WTC11 (cell line): Measurements from ENCODE around the gene ENTPD6. TPM values are rescaled to one million over a fixed set of nuclear protein-coding genes. Genes with fewer than 3 reads are reported as not detected.

Experiments
- ATAC-seq: fragments of 200-7000 bp; cut with Tn5 transposase; 2 replicates; pipeline ENCODE4 v1.10.0; 2021; ENCODE audit warnings: mild to moderate bottlenecking, moderate library complexity
- CTCF ChIA-PET: fragments of 300-600 bp; sonication (Branson Sonifier 250); formaldehyde crosslinking; loops from one replicate; lab custom pipeline; 2021; ENCODE audit warnings: antibody characterized with exemption; lab: Charles Lee
- POLR2A ChIA-PET: fragments of 350-600 bp; sonication (Branson Sonifier 250); formaldehyde crosslinking; loops from one replicate; lab custom pipeline; 2021; ENCODE audit warnings: antibody characterized with exemption; lab: Charles Lee
- DNase-seq: peaks from one replicate; pipeline ENCODE4 v3.0.0; 2021; ENCODE audit warnings: low spot score
- H3K27ac Mint-ChIP-seq: 2 replicates; pipeline ENCODE4 v1.8.0; 2021; ENCODE audit warnings: mixed read lengths
- H3K27me3 Mint-ChIP-seq: 2 replicates; pipeline ENCODE4 v1.8.0; 2021; ENCODE audit warnings: low read depth, mild to moderate bottlenecking, moderate library complexity, mixed read lengths
- H3K36me3 Mint-ChIP-seq: 2 replicates; pipeline ENCODE4 v1.8.0; 2021; ENCODE audit warnings: mixed read lengths
- H3K4me1 Mint-ChIP-seq: 2 replicates; pipeline ENCODE4 v1.8.0; 2022; ENCODE audit warnings: mixed read lengths
- H3K4me3 Mint-ChIP-seq: 2 replicates; pipeline ENCODE4 v1.8.0; 2021; ENCODE audit warnings: mild to moderate bottlenecking, moderate library complexity, mixed read lengths
- H3K9me3 Mint-ChIP-seq: 2 replicates; pipeline ENCODE4 v1.8.0; 2021; ENCODE audit warnings: mixed read lengths
- CREM ChIP-seq: sonication (generic); formaldehyde crosslinking; IDR thresholded peaks from 2 replicates; pipeline ENCODE4 v1.8.1; 2022; ENCODE audit warnings: mild to moderate bottlenecking, missing genetic modification reagents, moderate library complexity
- EMX1 ChIP-seq: fragments of 250-450 bp; sonication (Bioruptor Pico); IDR thresholded peaks from 2 replicates; pipeline ENCODE4 v1.8.0; 2021; ENCODE audit warnings: mild to moderate bottlenecking
- ESRRA ChIP-seq: sonication (generic); formaldehyde crosslinking; IDR thresholded peaks from 2 replicates; pipeline ENCODE4 v1.8.1; 2022; ENCODE audit warnings: mild to moderate bottlenecking, missing genetic modification reagents, borderline replicate concordance
- FOXP1 ChIP-seq: sonication (generic); formaldehyde crosslinking; IDR thresholded peaks from 2 replicates; pipeline ENCODE4 v1.8.0; 2022; ENCODE audit warnings: missing genetic modification reagents, mild to moderate bottlenecking, moderate library complexity, borderline replicate concordance
- GABPB1 ChIP-seq: sonication (generic); formaldehyde crosslinking; IDR thresholded peaks from 2 replicates; pipeline ENCODE4 v1.8.1; 2023; ENCODE audit warnings: mild to moderate bottlenecking, missing genetic modification reagents
- GRHL2 ChIP-seq: fragments of 250-450 bp; sonication (Bioruptor Pico); IDR thresholded peaks from 2 replicates; pipeline ENCODE4 v1.8.0; 2022; ENCODE audit warnings: mild to moderate bottlenecking, moderate library complexity; ENCODE audit not compliant: insufficient replicate concordance, severe bottlenecking
- GTF2I ChIP-seq: fragments of 250-450 bp; sonication (Bioruptor Pico); conservative IDR thresholded peaks from 2 replicates; pipeline ENCODE4 v1.4.0; 2021; ENCODE audit warnings: mild to moderate bottlenecking
- IRF2 ChIP-seq: sonication (generic); formaldehyde crosslinking; IDR thresholded peaks from 2 replicates; pipeline ENCODE4 v1.8.0; 2022; ENCODE audit warnings: low read depth, missing genetic modification reagents, borderline replicate concordance
- NFYB ChIP-seq: sonication (generic); formaldehyde crosslinking; conservative IDR thresholded peaks from 2 replicates; pipeline ENCODE4 v1.8.0; 2022; ENCODE audit warnings: low read depth, missing genetic modification reagents
- NR2C2 ChIP-seq: sonication (generic); formaldehyde crosslinking; IDR thresholded peaks from 2 replicates; pipeline ENCODE4 v1.8.0; 2022; ENCODE audit warnings: mild to moderate bottlenecking, missing genetic modification reagents
- TCF7 ChIP-seq: sonication (generic); formaldehyde crosslinking; IDR thresholded peaks from 2 replicates; pipeline ENCODE4 v1.8.0; 2022; ENCODE audit warnings: mild to moderate bottlenecking, low read depth, missing genetic modification reagents, moderate library complexity
- TEAD4 ChIP-seq: sonication (generic); formaldehyde crosslinking; IDR thresholded peaks from 2 replicates; pipeline ENCODE4 v1.8.0; 2022; ENCODE audit warnings: mild to moderate bottlenecking, missing genetic modification reagents
- ZNF219 ChIP-seq: sonication (generic); formaldehyde crosslinking; IDR thresholded peaks from 2 replicates; pipeline ENCODE4 v1.8.0; 2023; ENCODE audit warnings: missing genetic modification reagents, mild to moderate bottlenecking, borderline replicate concordance
- ZNF263 ChIP-seq: sonication (generic); formaldehyde crosslinking; IDR thresholded peaks from 2 replicates; pipeline ENCODE4 v1.8.1; 2022; ENCODE audit warnings: low read depth, mild to moderate bottlenecking, moderate library complexity, missing genetic modification reagents
- ZNF317 ChIP-seq: sonication (generic); formaldehyde crosslinking; IDR thresholded peaks from 2 replicates; pipeline ENCODE4 v1.8.1; 2023; ENCODE audit warnings: low read depth, mild to moderate bottlenecking, moderate library complexity, missing genetic modification reagents, borderline replicate concordance
- ZNF396 ChIP-seq: fragments of 250-450 bp; sonication (Bioruptor Pico); IDR thresholded peaks from 2 replicates; pipeline ENCODE4 v1.8.0; 2021; ENCODE audit warnings: mild to moderate bottlenecking, moderate library complexity, borderline replicate concordance
- ZNF671 ChIP-seq: fragments of 250-450 bp; sonication (Bioruptor Pico); IDR thresholded peaks from 2 replicates; pipeline ENCODE4 v1.8.0; 2021; ENCODE audit warnings: mild to moderate bottlenecking
- total RNA-seq: library from RNA; stranded (reverse); gene quantifications from 3 replicates; pipeline ENCODE4 v1.2.3, GENCODE V29; 2021
- TF ChIP-seq, protein P1 (sequence below): sonication (generic); formaldehyde crosslinking; IDR thresholded peaks from 2 replicates; pipeline ENCODE4 v1.8.1; 2022; ENCODE audit warnings: low read depth, missing genetic modification reagents, borderline replicate concordance
- TF ChIP-seq, protein P2 (sequence below): fragments of 250-450 bp; sonication (Bioruptor Pico); IDR thresholded peaks from 2 replicates; pipeline ENCODE4 v2.1.2; 2022; ENCODE audit warnings: mild to moderate bottlenecking, moderate library complexity

Gene ENTPD6
- total RNA-seq, 1 experiment from 2014 or later, result 56.9 TPM

DNA sequence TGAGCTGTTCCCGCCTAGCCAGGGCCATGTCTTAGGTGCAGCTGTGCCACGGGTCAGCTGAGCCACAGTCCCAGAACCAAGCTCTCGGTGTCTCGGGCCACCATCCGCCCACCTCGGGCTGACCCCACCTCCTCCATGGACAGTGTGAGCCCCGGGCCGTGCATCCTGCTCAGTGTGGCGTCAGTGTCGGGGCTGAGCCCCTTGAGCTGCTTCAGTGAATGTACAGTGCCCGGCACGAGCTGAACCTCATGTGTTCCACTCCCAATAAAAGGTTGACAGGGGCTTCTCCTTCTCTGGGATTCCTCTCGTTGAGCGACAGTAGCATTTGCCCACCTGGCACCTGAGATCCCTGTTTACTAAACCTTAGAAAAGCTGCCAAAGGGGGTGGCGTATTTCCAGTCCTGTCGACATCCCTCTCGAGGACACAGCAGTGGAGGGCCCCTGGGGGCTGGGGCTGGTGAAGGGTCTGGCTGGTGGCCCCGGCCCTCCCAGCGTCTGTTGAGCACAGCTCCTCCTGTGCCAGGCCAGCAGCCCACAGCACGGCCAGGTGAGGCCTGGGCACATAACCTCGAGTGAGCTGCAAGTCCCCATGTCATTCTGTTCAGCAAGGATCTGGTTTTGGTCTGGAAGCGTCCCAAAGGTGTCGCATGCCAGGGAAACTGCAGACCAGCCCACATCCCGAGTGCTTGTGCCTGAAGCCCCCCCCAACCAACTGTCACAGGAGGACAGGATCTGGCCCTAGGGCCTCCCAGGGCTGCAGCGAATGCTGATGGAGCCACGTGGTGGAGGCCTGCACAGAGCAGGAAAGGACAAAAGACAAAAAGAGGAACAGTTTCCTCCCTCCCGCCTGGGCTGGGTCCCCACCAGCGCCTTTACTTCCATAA is 31.2 kb downstream of the ENTPD6 start (continued):
- TF ChIP-seq NFYB (CRISPR knock-in tag) (no peak), CREM (CRISPR knock-in tag) (no peak), IRF2 (CRISPR knock-in tag) (no peak)

DNA sequence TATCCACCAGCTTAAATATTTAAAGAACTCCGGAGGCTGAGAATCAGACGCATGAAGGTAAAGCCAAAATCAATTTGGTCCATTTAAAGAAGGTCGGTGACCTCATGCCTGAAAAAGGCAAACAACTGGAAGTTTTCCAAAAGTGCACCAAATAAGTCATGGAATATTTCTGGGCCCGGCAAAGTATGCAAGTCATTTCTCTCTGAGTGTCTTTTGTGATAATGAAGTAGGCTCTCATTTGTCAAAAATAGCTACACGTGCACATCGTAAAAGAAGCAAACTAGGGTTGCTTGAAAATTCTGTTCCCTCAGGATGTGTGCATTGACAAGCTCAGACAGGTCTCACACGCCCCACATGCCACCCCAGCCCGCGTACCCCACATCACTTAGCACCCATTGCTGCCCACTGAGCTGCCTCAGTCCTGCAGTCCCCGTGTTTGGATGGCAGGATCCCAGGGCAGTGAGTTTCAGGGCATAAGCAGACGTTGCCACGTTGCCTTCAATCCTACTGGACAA is 31.9 kb downstream of the ENTPD6 start:
- ATAC-seq, result no peak
- no peak overlapping the region; the same call in 1 of the 2 replicates for H3K27ac Mint-ChIP-seq

DNA sequence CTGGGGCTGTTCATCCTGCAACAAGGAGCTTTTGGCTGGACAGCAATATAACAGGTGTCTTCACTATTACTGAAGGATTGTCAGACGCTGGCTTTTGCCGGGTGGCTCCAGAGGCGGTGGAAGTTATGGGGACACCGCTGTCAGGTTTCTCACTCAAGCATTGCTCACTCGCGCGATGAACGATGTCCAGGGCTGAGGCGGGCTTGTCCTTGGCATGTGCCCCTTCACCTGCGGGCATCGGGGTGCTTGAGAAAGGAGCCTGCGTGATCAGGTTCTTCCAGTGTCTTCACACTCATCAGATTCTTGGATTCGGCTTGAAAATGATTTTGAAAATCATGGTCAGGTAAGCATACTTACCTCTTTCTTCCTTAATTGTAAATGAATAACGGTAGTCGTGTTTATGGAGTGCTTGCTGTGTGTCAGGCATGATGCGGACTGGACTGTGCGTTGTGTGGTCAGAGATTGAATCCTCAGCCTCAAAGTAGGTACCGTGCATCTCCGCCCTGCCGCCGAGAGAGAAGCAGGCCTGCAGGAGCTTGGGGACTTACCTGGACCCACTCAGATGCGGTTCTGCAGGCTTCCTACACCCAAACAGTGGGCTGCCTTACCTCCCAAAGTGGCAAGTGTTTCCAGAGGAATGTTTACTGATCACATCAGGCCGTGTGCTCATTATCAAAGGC is 34.1 kb downstream of the ENTPD6 start:
- no peak for ATAC-seq
- no peak for DNase-seq
- H3K4me1 Mint-ChIP-seq, result peaks cover 5% of the 10 kb centered on the region; the same call in 1 of the 2 replicates
- H3K36me3 Mint-ChIP-seq, result no peaks in the 10 kb centered on the region
- TF ChIP-seq ESRRA (no peak), FOXP1 (CRISPR knock-in tag) (no peak)
- H3K9me3 Mint-ChIP-seq, result no peaks in the 10 kb centered on the region
- CTCF ChIA-PET, result interaction anchor here (0.5 to 0.8 kb wide), 3 partner anchors 18 to 64 kb away, joined by 3 read pairs; partner anchors contain the start of gene PYGB
- POLR2A ChIA-PET, result no interaction called here
- H3K27ac Mint-ChIP-seq, result peak overlapping the region; percentile 10; the same call in 1 of the 2 replicates
- no peaks in the 10 kb centered on the region; the same call in 1 of the 2 replicates for H3K27me3 Mint-ChIP-seq
- no peak overlapping the region for H3K4me3 Mint-ChIP-seq

More for the DNA sequence above, 31.9 kb downstream of the ENTPD6 start:
- TF ChIP-seq TEAD4 (CRISPR knock-in tag), result no peak
- no peak for TF ChIP-seq GRHL2 (CRISPR knock-in tag)
- TF ChIP-seq TCF7 (CRISPR knock-in tag), result no peak
- no peak for TF ChIP-seq ZNF317
- TF ChIP-seq EMX1 (CRISPR knock-in tag), result no peak
- no peak for TF ChIP-seq ZNF671 (CRISPR knock-in tag)
- TF ChIP-seq ZNF263 (CRISPR knock-in tag), result no peak
- TF ChIP-seq, protein P1, sequence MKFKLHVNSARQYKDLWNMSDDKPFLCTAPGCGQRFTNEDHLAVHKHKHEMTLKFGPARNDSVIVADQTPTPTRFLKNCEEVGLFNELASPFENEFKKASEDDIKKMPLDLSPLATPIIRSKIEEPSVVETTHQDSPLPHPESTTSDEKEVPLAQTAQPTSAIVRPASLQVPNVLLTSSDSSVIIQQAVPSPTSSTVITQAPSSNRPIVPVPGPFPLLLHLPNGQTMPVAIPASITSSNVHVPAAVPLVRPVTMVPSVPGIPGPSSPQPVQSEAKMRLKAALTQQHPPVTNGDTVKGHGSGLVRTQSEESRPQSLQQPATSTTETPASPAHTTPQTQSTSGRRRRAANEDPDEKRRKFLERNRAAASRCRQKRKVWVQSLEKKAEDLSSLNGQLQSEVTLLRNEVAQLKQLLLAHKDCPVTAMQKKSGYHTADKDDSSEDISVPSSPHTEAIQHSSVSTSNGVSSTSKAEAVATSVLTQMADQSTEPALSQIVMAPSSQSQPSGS, result no peak
- TF ChIP-seq GABPB1 (CRISPR knock-in tag), result no peak
- TF ChIP-seq GTF2I (CRISPR knock-in tag), result no peak
- no peak for TF ChIP-seq ZNF219 (CRISPR knock-in tag)
- TF ChIP-seq ZNF396 (CRISPR knock-in tag), result no peak
- no peak for TF ChIP-seq NR2C2 (CRISPR knock-in tag)
- TF ChIP-seq, protein P2, sequence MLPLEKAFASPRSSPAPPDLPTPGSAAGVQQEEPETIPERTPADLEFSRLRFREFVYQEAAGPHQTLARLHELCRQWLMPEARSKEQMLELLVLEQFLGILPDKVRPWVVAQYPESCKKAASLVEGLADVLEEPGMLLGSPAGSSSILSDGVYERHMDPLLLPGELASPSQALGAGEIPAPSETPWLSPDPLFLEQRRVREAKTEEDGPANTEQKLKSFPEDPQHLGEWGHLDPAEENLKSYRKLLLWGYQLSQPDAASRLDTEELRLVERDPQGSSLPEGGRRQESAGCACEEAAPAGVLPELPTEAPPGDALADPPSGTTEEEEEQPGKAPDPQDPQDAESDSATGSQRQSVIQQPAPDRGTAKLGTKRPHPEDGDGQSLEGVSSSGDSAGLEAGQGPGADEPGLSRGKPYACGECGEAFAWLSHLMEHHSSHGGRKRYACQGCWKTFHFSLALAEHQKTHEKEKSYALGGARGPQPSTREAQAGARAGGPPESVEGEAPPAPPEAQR (CRISPR knock-in tag), result no peak
- TF ChIP-seq ESRRA, result no peak
- TF ChIP-seq, all 79 proteins: peak for 0
- POLR2A ChIA-PET, result no interaction called here
- no peaks in the 10 kb centered on the region for H3K36me3 Mint-ChIP-seq
- H3K27me3 Mint-ChIP-seq, result no peaks in the 10 kb centered on the region
- H3K4me3 Mint-ChIP-seq, result no peak overlapping the region
- no peak for DNase-seq
- no peaks in the 10 kb centered on the region for H3K9me3 Mint-ChIP-seq
- CTCF ChIA-PET, result interaction anchor here (8.3 kb wide), 1 partner anchor 20 kb away, joined by 48 read pairs; the partner anchor contains the start of gene PYGB
- peaks cover 3% of the 10 kb centered on the region; the same call in 1 of the 2 replicates for H3K4me1 Mint-ChIP-seq
